HepG2 (cell line): ENCODE data around the gene ZNRF3. TPM values are rescaled to one million over a fixed set of nuclear protein-coding genes. Genes with fewer than 3 reads are reported as not detected.

Experiments used
- BRD4 ChIP-seq: sonication (generic); formaldehyde crosslinking; IDR thresholded peaks from 2 replicates; pipeline ENCODE4 v1.4.0; 2020; ENCODE audit warnings: missing genetic modification reagents
- ERF ChIP-seq: IDR thresholded peaks from 2 replicates; pipeline ENCODE4 v1.6.1; 2018; ENCODE audit warnings: missing biosample characterization, missing genetic modification reagents
- ESRRA ChIP-seq: sonication (generic); formaldehyde crosslinking; IDR thresholded peaks from 2 replicates; pipeline ENCODE4 v1.5.1; 2020; ENCODE audit warnings: mild to moderate bottlenecking, low read depth, missing genetic modification reagents
- FOXA1 ChIP-seq, 2 experiments: fragments of 450-650 bp in 1 of 2; sonication (generic) in 1 of 2; formaldehyde crosslinking in 1 of 2; IDR thresholded peaks; 2 replicates each; pipeline versions ENCODE4 v1.4.0 to v1.6.1; 2016 to 2020; ENCODE audit warnings: missing genetic modification reagents in 1 of 2
- FOXK1 ChIP-seq: sonication (generic); formaldehyde crosslinking; IDR thresholded peaks from 2 replicates; pipeline ENCODE4 v1.4.0; 2020; ENCODE audit warnings: low read depth, missing genetic modification reagents, borderline replicate concordance
- FOXP1 ChIP-seq, 2 experiments: fragments of 450-650 bp in 1 of 2; IDR thresholded peaks; 2 replicates each; pipeline ENCODE4 v1.6.1; 2017 to 2018; ENCODE audit warnings: antibody characterized with exemption in 1 of 2
- GABPB1 ChIP-seq: IDR thresholded peaks from 2 replicates; pipeline ENCODE4 v1.6.1; 2016; ENCODE audit warnings: mild to moderate bottlenecking, missing genetic modification reagents, moderate library complexity, missing compliant biosample characterization
- GATAD2A ChIP-seq: IDR thresholded peaks from 2 replicates; pipeline ENCODE4 v1.6.1; 2016
- NR2F6 ChIP-seq, 2 experiments: IDR thresholded peaks; 2 replicates each; pipeline ENCODE4 v1.6.1; 2016; ENCODE audit warnings: antibody characterized with exemption in 1 of 2, mild to moderate bottlenecking in 1 of 2
- REL ChIP-seq: sonication (generic); formaldehyde crosslinking; conservative IDR thresholded peaks from 2 replicates; pipeline ENCODE4 v1.8.0; 2022; ENCODE audit warnings: mild to moderate bottlenecking, missing genetic modification reagents, moderate library complexity
- SOX6 ChIP-seq, 2 experiments: fragments of 450-650 bp in 1 of 2; sonication (generic) in 1 of 2; formaldehyde crosslinking in 1 of 2; IDR thresholded peaks; 2 replicates each; pipeline versions ENCODE4 v1.4.0 to v1.6.1; 2017 to 2020; ENCODE audit warnings: antibody characterized with exemption in 1 of 2, mild to moderate bottlenecking in 1 of 2, missing genetic modification reagents in 1 of 2
- ZNF614 ChIP-seq: IDR thresholded peaks from 2 replicates; pipeline ENCODE4 v1.6.1; 2018; ENCODE audit warnings: missing biosample characterization, missing genetic modification reagents, inconsistent platforms, borderline replicate concordance
- ZNF766 ChIP-seq: sonication (generic); formaldehyde crosslinking; IDR thresholded peaks from 2 replicates; pipeline ENCODE4 v1.5.0; 2020; ENCODE audit warnings: missing genetic modification reagents, borderline replicate concordance
- polyA plus RNA-seq, 8 experiments: library from polyadenylated mRNA; depleted of rRNA in 3 of 8; stranded (reverse) in 7 of 8; unstranded in 1 of 8; fragments of >200 nt; fragmentation: Illumina TruSeq in 4 of 8; extraction: Trizol in 4 of 8; gene quantifications; 2 replicates each; pipeline versions ENCODE4 v1.2.1 to v1.2.3, GENCODE V29; 2011 to 2016; ENCODE audit warnings: low read depth in 4 of 8, missing spikeins in 1 of 8, mixed read lengths in 1 of 8; ENCODE audit not compliant: insufficient read depth in 1 of 8
- total RNA-seq, 5 experiments: library from RNA; depleted of rRNA; stranded (reverse); fragments of >200 nt; fragmentation: Illumina TruSeq; extraction: Trizol; gene quantifications; 2 replicates each; pipeline ENCODE4 v1.2.3, GENCODE V29; 2016; ENCODE audit warnings: low read depth in 1 of 5
- TF ChIP-seq, protein P1 (sequence below): sonication (generic); formaldehyde crosslinking; IDR thresholded peaks from 2 replicates; pipeline ENCODE4 v1.5.0; 2020; ENCODE audit warnings: mild to moderate bottlenecking, missing genetic modification reagents, moderate library complexity
- TF ChIP-seq, protein P2 (sequence below): IDR thresholded peaks from 2 replicates; pipeline ENCODE4 v1.4.0; 2020; ENCODE audit warnings: mild to moderate bottlenecking, missing genetic modification reagents
- TF ChIP-seq, protein P3 (sequence below): sonication (generic); formaldehyde crosslinking; IDR thresholded peaks from 2 replicates; pipeline ENCODE4 v1.5.0; 2020; ENCODE audit warnings: mild to moderate bottlenecking, missing genetic modification reagents, borderline replicate concordance
- TF ChIP-seq, protein P4 (sequence below): sonication (generic); formaldehyde crosslinking; IDR thresholded peaks from 2 replicates; pipeline ENCODE4 v1.4.0; 2020; ENCODE audit warnings: missing genetic modification reagents

ZNRF3 gene
- total and polyA plus RNA-seq, 2 of the 13 experiments (the other 11 are each of a cell fraction or from before 2014, with no cell fraction given) = 20.3 to 36.7 TPM

DNA sequence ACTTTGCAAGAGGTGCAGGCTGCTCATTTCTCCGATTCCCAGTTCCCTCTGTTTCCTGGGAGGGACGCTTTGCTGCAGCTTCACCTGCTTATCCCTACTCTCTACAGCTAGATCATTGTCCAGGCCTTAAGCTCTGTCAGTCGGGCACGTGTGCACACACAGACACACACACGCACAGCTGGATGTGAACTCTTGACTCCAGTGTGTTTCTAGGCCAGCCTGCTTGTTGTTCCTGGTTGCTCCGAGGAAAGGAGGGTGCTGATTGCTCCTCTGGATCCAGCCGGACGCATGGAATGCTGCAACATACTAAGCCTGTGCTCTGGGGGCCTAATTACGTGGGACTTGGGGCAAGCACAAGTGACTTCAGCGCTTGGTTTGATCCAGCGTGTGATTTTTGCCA is 19.7 kb downstream of the ZNRF3 start (continued):
- TF ChIP-seq, protein P1, sequence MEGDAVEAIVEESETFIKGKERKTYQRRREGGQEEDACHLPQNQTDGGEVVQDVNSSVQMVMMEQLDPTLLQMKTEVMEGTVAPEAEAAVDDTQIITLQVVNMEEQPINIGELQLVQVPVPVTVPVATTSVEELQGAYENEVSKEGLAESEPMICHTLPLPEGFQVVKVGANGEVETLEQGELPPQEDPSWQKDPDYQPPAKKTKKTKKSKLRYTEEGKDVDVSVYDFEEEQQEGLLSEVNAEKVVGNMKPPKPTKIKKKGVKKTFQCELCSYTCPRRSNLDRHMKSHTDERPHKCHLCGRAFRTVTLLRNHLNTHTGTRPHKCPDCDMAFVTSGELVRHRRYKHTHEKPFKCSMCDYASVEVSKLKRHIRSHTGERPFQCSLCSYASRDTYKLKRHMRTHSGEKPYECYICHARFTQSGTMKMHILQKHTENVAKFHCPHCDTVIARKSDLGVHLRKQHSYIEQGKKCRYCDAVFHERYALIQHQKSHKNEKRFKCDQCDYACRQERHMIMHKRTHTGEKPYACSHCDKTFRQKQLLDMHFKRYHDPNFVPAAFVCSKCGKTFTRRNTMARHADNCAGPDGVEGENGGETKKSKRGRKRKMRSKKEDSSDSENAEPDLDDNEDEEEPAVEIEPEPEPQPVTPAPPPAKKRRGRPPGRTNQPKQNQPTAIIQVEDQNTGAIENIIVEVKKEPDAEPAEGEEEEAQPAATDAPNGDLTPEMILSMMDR (CRISPR knock-in tag) = 0 out of 2 replicates have a peak, but pooled peaks have one; percentile 11
- TF ChIP-seq, protein P2, sequence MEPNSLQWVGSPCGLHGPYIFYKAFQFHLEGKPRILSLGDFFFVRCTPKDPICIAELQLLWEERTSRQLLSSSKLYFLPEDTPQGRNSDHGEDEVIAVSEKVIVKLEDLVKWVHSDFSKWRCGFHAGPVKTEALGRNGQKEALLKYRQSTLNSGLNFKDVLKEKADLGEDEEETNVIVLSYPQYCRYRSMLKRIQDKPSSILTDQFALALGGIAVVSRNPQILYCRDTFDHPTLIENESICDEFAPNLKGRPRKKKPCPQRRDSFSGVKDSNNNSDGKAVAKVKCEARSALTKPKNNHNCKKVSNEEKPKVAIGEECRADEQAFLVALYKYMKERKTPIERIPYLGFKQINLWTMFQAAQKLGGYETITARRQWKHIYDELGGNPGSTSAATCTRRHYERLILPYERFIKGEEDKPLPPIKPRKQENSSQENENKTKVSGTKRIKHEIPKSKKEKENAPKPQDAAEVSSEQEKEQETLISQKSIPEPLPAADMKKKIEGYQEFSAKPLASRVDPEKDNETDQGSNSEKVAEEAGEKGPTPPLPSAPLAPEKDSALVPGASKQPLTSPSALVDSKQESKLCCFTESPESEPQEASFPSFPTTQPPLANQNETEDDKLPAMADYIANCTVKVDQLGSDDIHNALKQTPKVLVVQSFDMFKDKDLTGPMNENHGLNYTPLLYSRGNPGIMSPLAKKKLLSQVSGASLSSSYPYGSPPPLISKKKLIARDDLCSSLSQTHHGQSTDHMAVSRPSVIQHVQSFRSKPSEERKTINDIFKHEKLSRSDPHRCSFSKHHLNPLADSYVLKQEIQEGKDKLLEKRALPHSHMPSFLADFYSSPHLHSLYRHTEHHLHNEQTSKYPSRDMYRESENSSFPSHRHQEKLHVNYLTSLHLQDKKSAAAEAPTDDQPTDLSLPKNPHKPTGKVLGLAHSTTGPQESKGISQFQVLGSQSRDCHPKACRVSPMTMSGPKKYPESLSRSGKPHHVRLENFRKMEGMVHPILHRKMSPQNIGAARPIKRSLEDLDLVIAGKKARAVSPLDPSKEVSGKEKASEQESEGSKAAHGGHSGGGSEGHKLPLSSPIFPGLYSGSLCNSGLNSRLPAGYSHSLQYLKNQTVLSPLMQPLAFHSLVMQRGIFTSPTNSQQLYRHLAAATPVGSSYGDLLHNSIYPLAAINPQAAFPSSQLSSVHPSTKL (CRISPR knock-in tag) = peak; percentile 55
- TF ChIP-seq NR2F6 (IDR thresholded peaks at IDR 0.05) (no peak), NR2F6 (CRISPR knock-in tag; IDR thresholded peaks at IDR 0.05) (peak; percentile 56), FOXA1 (IDR thresholded peaks at IDR 0.05) (no peak), FOXA1 (CRISPR knock-in tag; IDR thresholded peaks at IDR 0.05) (0 out of 2 replicates have a peak, but pooled peaks have one; percentile 12), ESRRA (CRISPR knock-in tag) (peak; percentile 31; the same call in 1 of the 2 replicates), ZNF614 (CRISPR knock-in tag) (0 out of 2 replicates have a peak, but pooled peaks have one; percentile 25), GATAD2A (CRISPR knock-in tag) (0 out of 2 replicates have a peak, but pooled peaks have one; percentile 35), FOXK1 (CRISPR knock-in tag) (peak; percentile 47; the same call in 1 of the 2 replicates), FOXP1 (IDR thresholded peaks at IDR 0.05) (no peak), FOXP1 (CRISPR knock-in tag; IDR thresholded peaks at IDR 0.05) (peak; percentile 45; the same call in 1 of the 2 replicates), ZNF766 (CRISPR knock-in tag) (no peak), REL (CRISPR knock-in tag) (no peak), SOX6 (IDR thresholded peaks at IDR 0.05) (no peak), SOX6 (CRISPR knock-in tag; IDR thresholded peaks at IDR 0.05) (peak; percentile 52), GABPB1 (CRISPR knock-in tag) (peak; percentile 35; the same call in 1 of the 2 replicates), ERF (CRISPR knock-in tag) (0 out of 2 replicates have a peak, but pooled peaks have one; percentile 24), BRD4 (CRISPR knock-in tag) (0 out of 2 replicates have a peak, but pooled peaks have one; percentile 42)
- TF ChIP-seq, protein P3, sequence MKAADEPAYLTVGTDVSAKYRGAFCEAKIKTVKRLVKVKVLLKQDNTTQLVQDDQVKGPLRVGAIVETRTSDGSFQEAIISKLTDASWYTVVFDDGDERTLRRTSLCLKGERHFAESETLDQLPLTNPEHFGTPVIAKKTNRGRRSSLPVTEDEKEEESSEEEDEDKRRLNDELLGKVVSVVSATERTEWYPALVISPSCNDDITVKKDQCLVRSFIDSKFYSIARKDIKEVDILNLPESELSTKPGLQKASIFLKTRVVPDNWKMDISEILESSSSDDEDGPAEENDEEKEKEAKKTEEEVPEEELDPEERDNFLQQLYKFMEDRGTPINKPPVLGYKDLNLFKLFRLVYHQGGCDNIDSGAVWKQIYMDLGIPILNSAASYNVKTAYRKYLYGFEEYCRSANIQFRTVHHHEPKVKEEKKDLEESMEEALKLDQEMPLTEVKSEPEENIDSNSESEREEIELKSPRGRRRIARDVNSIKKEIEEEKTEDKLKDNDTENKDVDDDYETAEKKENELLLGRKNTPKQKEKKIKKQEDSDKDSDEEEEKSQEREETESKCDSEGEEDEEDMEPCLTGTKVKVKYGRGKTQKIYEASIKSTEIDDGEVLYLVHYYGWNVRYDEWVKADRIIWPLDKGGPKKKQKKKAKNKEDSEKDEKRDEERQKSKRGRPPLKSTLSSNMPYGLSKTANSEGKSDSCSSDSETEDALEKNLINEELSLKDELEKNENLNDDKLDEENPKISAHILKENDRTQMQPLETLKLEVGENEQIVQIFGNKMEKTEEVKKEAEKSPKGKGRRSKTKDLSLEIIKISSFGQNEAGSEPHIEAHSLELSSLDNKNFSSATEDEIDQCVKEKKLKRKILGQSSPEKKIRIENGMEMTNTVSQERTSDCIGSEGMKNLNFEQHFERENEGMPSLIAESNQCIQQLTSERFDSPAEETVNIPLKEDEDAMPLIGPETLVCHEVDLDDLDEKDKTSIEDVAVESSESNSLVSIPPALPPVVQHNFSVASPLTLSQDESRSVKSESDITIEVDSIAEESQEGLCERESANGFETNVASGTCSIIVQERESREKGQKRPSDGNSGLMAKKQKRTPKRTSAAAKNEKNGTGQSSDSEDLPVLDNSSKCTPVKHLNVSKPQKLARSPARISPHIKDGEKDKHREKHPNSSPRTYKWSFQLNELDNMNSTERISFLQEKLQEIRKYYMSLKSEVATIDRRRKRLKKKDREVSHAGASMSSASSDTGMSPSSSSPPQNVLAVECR = peak; percentile 55; the same call in 1 of the 2 replicates
- TF ChIP-seq, protein P4, sequence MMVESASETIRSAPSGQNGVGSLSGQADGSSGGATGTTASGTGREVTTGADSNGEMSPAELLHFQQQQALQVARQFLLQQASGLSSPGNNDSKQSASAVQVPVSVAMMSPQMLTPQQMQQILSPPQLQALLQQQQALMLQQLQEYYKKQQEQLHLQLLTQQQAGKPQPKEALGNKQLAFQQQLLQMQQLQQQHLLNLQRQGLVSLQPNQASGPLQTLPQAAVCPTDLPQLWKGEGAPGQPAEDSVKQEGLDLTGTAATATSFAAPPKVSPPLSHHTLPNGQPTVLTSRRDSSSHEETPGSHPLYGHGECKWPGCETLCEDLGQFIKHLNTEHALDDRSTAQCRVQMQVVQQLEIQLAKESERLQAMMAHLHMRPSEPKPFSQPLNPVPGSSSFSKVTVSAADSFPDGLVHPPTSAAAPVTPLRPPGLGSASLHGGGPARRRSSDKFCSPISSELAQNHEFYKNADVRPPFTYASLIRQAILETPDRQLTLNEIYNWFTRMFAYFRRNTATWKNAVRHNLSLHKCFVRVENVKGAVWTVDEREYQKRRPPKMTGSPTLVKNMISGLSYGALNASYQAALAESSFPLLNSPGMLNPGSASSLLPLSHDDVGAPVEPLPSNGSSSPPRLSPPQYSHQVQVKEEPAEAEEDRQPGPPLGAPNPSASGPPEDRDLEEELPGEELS = peak; percentile 29; the same call in 1 of the 2 replicates
